HG02759 (cell line): ENCODE results near the gene C2orf69.
"Not testable (repeated sequence)": the region's sequence is repeated elsewhere in the genome, so short reads cannot be mapped to it uniquely, and the experiment has no call there.

Source experiments
- ATAC-seq: cut with Tn5 transposase; IDR thresholded peaks from one replicate; pipeline ENCODE4 v1.9.1; 2021; ENCODE audit warnings: mild to moderate bottlenecking, moderate library complexity; ENCODE audit not compliant: unreplicated experiment

The C2orf69 gene

DNA sequence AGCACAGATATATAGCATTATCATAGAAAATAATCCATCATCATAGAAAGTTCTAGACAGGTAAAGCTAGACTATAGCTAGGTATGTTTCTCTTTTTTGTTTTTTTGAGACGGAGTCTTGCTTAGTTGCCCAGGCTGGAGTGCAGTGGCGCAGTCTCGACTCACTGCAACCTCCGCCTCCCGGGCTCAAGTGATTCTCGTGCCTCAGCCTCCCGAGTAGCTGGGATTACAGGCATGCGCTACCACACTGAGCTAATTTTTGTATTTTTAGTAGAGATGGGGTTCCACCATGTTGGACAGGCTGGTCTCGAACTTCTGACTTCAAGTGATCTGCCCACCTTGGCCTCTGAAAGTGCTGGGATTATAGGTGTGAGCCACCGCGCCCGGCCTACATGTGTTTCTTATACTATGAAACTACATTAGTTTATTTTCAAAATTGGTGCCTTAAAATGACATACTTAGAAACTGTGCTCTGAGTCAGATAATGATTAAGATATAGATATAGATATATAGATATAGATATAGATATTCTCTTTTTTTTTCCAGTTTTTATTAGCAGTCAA, 1.5 kb downstream of the C2orf69 start:
- not testable (repeated sequence) for ATAC-seq

DNA sequence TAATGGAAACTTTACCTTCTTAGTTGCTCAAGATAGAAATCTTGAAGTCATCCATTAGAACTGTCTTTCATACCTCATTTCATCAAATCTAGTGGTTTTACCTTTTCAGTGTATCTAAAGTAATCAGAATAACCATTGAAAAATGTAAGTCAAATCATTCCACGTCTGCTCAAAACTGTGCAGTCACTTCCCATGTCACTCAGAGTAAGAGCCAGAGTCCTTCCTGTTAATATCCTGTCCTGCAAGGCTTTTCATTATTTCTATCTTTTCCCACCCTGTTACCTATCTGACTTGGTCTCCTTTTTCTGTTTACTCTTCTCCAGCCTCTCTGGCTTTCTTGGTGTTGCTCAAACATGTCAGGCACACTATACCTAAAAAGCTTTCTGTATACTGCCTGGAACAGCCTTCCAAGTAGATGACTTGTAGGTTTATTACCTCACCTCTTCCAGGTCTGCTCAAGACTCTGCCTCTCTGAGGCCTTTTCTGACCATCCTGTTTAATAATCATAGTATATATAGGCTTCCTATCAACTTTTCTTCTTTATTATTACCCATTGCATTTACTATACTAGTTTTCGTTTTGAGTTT, 3.4 kb downstream of the C2orf69 start:
- no peak for ATAC-seq

DNA sequence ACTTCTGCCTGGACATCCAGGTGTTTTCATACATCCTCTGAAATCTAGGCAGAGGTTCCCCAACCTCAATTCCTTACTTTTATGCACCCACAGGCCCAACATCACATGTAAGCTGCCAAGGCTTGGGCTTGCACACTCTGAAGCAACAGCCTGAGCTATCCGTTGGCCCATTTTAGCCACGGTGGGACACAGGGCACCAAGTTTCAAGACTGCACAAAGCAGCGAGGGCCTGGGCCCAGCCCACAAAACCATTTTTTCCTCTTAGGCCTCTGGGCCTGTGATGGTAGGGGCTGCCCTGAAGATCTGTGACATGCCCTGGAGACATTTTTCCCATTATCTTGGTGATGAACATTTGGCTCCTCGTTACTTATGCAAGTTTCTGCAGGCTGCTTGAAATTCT, 5.9 kb downstream of the C2orf69 start:
- no peak for ATAC-seq

DNA sequence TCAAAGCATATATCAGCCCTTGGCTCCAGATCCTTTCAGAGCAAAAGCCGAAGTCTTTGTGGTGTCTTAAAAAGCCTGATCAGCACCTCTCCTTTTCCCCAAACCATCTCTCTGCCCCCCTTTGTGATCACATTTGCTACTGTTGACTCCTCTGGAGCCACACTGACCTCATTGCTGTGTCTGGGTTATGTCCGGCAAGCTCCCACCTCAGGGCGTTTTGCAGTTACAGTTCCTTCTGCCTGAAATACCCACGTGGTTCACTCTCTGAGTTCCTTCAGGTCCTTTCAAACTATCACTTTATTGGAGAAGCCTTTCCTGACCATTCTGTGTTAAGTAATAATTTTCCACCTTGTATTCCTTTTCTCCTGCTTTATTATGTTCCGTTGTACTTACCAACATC, 11.8 kb downstream of the C2orf69 start:
- ATAC-seq: no peak

DNA sequence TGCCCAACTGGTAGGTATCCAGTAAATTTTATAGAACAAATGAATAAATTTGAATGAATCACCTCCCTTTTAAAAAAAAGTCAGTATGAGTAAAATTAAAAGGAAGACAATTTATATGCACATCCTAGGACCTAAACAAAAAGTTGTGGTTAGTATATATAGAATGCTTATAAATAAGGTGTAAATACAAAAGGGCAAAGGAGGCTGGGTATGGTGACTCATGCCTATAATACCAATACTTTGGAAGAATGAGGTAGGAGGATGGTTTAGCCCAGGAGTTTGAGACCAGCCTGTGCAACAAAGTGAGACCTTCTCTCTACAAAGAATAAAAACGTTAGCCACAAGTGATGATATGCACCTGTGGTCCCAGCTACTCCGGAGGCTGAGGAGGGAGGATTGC, 12.8 kb downstream of the C2orf69 start:
- no peak for ATAC-seq

DNA sequence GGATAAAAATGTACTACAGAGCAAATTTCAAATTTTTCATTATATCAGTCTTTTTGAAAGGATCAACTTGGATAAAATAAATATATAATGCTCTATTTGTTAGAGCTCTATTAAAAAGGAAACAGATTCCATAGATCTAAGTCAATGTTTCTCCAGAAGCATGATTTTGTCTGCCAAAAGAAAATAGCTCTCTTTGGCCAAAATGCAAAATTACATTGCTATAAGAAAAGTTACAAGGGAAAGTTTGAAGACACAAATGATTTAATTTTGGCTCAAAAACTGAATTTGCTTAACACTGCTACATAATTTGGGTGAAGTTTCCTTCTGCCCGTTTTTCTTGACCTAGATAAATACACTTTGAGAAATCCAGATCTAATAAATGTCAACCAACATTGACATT, 15.7 kb downstream of the C2orf69 start:
- ATAC-seq: no peak

DNA sequence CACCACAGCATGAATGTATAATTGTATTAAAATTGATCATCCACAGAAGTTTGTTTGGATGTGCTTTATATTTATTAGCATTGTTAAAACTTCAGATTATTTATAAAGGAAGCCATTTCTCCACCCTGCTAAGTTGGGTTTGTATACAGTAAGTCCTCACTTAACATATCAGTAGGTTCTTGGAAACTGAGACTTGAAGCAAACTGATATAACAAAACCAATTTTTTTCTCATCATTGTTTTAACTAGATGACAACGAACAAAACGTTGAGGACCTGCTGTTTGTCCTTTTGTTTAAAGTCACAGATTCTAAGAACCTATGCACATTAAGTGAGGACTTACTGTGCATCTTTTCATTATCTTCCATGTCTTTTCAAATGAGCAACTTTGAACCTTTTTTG, 17.1 kb downstream of the C2orf69 start:
- no peak for ATAC-seq

DNA sequence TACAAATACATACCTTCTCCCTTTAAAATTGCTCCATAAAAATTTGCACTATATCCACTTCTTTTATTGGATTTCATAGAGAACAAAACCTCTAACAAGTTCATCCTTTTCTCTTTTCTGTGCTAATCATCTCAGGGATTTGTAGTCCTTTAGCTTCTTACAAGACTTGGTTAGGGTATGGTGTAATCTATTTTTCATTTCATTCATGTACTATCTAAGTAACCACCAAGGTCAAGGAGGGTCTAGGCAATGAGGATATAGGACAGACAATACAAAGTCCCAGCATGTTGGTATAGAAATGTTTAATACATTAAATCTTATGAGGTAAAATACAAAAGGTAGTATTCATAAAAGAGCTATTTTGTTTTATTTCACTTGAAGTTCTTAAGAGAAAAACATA, 17.5 kb downstream of the C2orf69 start:
- no peak for ATAC-seq

DNA sequence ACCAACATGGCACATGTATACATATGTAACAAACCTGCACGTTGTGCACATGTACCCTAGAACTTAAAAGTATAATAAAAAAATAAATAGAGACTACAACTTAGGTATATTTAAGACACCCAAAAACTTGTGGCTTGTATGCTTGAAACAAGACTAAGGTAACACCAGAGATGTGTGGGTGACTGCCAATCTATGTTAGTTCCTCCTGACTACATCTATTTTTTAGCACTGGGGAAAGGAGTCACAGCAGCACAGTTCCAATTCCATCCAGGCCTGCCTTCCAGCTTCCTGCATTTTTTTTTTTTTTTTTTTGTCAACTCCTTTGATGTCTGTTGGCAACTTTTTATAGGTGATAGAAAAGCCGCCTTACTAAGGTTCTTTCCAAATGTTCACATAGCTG, 18.2 kb downstream of the C2orf69 start:
- ATAC-seq: no peak

DNA sequence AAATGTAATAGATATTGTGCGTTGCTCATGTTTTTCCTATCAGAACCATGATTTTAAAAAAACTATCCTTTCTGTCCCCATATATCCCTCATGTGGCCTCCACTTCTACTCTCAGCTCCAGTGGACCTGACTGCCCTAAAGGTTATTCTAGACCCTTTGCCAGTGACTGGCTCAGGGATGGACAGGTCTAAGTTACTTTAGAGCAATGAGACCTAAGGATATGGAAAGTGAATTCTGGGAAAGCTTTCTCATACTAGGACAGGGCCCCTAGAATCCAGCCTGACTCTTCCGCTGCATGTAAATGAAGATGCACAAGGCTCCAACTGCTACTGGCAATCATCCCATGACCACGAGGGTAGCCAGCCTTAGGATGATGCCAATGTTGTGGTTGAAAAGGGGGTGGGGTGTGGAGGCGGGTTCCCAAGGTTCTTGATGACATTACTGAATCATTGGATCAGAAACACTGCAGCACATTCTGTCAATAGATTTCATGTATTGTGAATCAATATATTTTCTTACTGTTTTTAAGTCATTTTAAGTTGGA, 21.3 kb downstream of the C2orf69 start:
- no peak for ATAC-seq

DNA sequence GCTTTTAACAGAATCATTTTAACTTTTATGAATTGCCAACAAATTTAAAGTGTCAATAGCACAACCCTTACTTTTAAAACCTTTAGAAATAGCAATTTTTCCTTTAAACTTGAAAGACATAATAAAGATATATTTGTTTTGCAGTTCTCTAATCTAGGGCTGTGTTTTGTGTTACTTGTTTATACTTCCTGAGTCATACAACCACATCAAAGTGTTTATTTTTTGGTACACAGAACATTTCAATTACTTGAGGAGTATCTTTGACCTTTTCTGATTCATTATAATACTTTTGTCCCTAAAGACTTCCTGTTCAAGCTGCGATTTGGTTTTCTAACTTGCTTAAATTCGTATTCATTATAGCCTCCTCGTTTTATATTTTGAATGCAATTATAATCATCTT, 22.4 kb downstream of the C2orf69 start:
- ATAC-seq: no peak

DNA sequence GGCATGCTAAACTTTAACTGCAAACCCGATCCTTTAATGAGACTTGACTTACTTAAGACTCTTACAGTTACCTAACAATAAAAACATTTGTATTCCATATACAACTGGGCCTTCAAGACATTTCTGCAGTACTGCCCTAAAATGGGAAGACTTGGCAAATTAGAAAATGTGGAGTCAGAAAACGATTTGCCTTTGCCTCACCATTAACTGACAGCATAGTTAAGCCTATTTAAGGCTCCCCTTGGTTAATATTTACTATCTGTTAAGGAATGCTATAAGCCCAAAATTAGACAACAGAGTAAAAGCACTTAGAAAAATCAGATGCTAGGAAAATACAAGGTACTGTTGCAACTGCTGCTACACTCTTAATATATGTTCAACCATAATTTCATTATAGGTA, 25.5 kb downstream of the C2orf69 start:
- ATAC-seq: no peak

DNA sequence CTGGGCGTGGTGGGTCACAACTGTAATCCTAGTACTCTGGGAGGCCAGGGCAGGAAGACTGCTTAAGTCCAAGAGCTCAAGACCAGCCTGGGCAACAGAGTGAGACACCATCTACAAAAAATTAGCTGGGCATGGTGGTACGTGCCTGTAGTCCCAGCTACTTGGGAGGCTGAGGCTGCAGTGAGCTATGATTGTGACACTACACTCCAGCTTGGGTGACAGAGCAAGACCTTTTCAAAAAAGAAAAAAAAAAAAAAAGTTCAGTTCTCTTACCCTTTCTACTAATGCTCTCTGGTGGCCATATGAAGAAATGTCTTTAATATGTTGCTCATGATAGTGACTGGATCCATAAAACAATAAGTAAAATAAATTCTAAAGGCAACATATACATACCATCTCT, 29.3 kb downstream of the C2orf69 start:
- ATAC-seq: no peak

DNA sequence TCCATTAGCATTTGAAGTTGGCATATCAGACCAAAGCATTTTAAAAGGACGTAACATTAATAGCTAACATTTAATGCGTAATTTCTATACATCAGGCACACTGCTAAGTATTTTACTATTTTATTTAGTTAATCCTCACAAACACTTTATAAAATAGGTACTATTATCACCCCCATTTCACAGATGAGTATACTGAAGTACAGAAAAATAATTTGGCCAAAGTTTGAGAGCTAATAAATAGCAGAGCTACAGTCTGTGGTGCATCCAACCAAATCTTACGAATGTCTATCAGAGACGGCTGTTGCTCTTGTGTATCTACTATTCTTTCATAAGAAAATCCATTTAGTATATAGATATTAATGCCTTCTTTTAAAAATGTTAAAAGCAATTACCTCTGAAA, 32.3 kb downstream of the C2orf69 start:
- ATAC-seq: no peak

DNA sequence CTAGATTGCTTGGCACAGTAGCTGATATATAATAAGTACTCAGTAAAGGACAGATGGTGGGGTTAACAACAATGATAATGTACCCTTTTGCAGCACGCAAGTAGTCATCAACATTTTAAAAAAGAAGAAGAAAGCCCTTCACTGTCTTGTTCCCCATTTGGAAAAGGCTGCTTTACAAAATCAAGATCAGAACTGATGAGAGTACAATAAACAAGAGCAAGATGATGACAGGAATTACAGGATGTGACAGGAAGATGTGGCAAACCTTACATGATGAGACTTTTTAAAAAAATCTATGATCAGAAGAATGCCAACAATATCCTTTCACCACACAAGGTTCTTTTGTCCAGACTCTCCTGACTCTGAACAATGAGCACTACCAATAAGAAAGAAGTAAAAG, 35.1 kb downstream of the C2orf69 start:
- no peak for ATAC-seq

DNA sequence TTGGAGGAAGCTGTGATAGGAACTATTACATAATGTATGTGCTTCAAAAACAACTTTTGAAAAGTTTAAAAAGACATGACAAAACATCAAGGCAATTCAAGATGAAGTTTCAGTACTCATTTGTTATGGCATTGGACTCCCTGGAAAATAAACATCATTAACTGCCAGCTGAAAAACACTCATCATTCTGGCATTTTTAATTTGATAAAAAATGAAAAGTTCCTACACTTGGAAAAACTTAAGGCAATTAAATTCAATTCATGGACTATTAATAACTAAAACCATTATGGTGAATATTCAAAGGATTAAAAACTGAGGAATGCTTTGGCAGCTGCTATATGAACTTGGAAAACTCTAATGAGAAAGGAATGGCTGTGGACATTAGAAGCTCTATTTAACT, 35.7 kb downstream of the C2orf69 start:
- ATAC-seq: no peak

DNA sequence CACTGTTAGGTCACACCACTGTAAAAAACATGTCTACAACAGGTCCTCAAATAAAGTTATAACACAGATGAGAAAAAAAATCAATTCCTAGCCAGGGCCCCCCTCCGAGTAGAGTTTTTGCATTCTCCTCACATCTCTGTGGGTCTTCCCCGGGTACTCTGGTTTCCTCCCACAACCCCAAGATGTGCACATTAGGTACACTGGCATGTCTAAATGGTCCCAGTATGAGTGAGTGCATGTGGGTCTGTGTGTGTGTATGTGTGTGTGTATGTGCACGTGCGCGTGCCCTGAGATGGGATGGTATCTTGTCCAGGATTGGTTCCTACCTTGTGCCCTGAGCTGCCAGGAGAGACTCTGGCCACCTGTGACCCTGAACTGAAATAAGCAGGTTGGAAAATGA, 39.3 kb downstream of the C2orf69 start:
- no peak for ATAC-seq

DNA sequence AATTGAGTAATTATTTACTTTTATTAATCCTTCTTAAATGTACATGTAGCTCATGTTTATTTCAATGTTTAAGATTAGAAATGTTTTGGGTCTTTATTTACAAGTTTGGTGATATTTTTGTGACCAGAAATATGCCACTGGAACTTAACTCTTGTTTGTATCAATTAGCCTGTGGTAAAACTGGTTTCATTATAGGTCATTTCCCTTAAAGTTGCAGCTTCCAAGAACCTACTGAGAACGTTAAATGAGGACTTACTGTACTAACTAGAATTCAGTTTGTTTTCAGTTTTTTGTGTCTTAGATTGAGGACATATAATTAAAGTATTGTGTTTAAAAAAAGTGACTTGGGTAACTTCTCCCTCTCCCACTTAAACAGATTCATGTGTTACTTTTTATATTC, 39.9 kb downstream of the C2orf69 start:
- no peak for ATAC-seq

DNA sequence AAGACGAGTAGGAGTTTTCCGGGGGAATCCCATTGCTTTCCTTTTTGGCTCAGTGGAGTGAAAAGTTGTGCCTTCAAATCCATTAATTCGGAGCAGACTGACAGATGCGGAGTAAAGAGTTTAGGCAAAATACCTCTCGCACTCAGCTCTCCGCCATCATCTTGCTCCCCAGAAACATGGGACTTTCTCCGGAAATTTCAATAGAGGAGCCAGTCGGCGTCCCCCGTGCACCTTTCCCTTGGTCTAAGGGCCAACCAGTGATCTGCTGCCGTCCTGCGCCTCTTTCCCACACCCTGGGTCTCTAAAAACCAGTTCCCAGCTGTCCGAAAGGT, 43.9 kb downstream of the C2orf69 start:
- peak; percentile 51 for ATAC-seq

DNA sequence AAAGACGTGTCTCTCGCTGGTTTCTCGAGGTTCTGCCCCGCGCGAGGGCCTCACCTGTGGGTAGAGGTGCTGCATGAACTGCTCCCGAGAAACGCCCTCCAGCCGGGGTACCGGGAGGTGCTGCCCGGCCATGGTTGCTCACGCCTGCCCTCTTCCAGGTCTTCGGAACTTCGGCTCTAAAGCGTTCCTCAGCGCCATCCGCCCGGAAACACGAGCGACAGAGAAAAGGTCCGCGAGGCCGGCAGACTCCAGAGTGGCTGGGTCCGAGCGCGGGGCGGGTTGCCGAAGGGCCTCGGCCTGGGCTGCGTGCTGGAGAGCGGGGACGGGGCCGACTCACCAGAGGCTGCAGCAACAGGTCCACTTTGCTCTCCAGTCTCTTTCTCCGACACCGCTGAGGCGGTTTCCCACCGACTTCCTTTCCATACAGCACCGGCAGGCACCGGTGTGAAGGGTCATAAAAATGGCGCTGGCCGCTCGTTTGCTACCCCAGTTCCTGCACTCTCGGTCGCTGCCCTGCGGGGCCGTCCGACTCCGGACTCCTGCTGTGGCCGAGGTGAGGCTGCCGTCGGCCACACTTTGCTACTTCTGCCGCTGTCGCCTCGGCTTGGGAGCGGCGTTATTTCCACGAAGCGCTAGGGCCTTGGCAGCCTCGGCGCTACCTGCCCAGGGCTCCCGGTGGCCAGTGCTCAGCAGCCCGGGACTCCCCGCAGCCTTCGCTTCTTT, 44.4 kb downstream of the C2orf69 start, which contains the start of the genes MAIP1 and TYW5:
MAIP1 (plus strand) TSS at position 244 of the 723 bp plus-strand sequence; CDS start at position 461, 217 bp downstream.
TYW5 (minus strand) TSS at position 153 of the 723 bp plus-strand sequence; CDS start at position 132, 21 bp downstream.
- ATAC-seq: peak; percentile 85

DNA sequence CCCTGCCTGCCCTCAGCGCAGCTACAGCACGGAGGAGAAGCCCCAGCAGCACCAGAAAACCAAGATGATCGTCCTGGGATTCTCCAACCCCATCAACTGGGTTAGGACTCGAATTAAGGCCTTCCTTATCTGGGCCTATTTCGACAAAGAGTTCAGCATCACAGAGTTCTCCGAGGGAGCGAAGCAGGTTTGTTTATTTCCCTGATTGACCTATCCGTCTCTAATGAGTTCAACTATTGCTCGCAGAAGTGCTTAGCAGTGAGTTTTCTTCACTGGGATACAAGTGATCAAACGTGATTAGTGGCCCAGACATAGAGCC, 44.9 kb downstream of the C2orf69 start:
- ATAC-seq: no peak

DNA sequence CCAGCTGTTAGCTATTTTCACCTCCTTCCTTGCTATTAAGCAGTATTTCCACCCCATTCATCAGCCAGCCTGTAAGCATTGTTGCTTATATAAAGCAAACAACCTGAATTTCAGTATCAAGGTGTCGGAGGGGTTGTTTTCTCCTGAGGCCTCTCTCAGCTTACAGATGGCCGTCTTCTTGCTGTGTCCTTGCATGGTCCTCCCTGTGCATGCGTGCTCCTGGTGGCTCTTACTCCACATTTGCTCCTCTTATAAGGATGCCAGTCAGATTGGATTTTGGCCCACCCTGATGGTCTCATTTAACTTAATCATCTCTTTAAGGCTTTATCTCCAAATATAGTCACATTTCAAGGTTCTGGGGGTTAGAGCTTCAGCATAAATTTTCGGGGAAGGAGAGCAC, 46.9 kb downstream of the C2orf69 start:
- no peak for ATAC-seq
